Measurements from ENCODE around the gene LSM4. TPM values are rescaled to one million over a fixed set of nuclear protein-coding genes. Genes with fewer than 3 reads are reported as not detected.

Gene LSM4
- total and polyA plus RNA-seq, 2 of the 13 experiments (the other 11 are each of a cell fraction or from before 2014, with no cell fraction given), result 65.8 to 166 TPM

- TF ChIP-seq STAT6 (CRISPR knock-in tag; IDR thresholded peaks at IDR 0.05; ENCODE audit: borderline replicate concordance) (0 out of 2 replicates have a peak, but pooled peaks have one; percentile 0), KLF11 (CRISPR knock-in tag; IDR thresholded peaks at IDR 0.05) (no peak), RFXAP (CRISPR knock-in tag; IDR thresholded peaks at IDR 0.05; ENCODE audit: borderline replicate concordance) (0 out of 2 replicates have a peak, but pooled peaks have one; percentile 6), HNRNPUL1 (IDR thresholded peaks at IDR 0.05; ENCODE audit: low read depth, low read length) (no peak), ZBTB34 (CRISPR knock-in tag; IDR thresholded peaks at IDR 0.05) (no peak), SOX6 (IDR thresholded peaks at IDR 0.05) (no peak), SOX6 (CRISPR knock-in tag; IDR thresholded peaks at IDR 0.05) (no peak), CENPBD1 (CRISPR knock-in tag; IDR thresholded peaks at IDR 0.05; ENCODE audit: borderline replicate concordance, low read depth) (no peak), KAT2B (IDR thresholded peaks at IDR 0.05; ENCODE audit: borderline replicate concordance, low read depth, low read length) (no peak), BRD4 (CRISPR knock-in tag; IDR thresholded peaks at IDR 0.05) (no peak; the same call in 1 of the 2 replicates), ZNF317 (CRISPR knock-in tag; IDR thresholded peaks at IDR 0.05) (no peak), GMEB2 (CRISPR knock-in tag; IDR thresholded peaks at IDR 0.05; ENCODE audit: low read depth) (no peak), HOXA5 (CRISPR knock-in tag; IDR thresholded peaks at IDR 0.05) (no peak), ZNF569 (CRISPR knock-in tag; IDR thresholded peaks at IDR 0.05; ENCODE audit: borderline replicate concordance) (no peak), KDM6A (CRISPR knock-in tag; IDR thresholded peaks at IDR 0.05; ENCODE audit: low read depth) (no peak), SOX5 (CRISPR knock-in tag; IDR thresholded peaks at IDR 0.05; ENCODE audit: borderline replicate concordance) (no peak), JUND (CRISPR knock-in tag; IDR thresholded peaks at IDR 0.05) (no peak), ZNF160 (CRISPR knock-in tag; IDR thresholded peaks at IDR 0.05) (no peak), ZBTB8A (CRISPR knock-in tag; IDR thresholded peaks at IDR 0.05; ENCODE audit: borderline replicate concordance, low read depth) (no peak), ZNF567 (CRISPR knock-in tag; IDR thresholded peaks at IDR 0.05; ENCODE audit: borderline replicate concordance) (no peak), ETV6 (CRISPR knock-in tag; conservative IDR thresholded peaks at IDR 0.05) (no peak), SOX13 (IDR thresholded peaks at IDR 0.05) (no peak), SOX13 (CRISPR knock-in tag; conservative IDR thresholded peaks at IDR 0.05 in 1 of 2, IDR thresholded peaks at IDR 0.05 in 1 of 2) (no peak), FOXC1 (CRISPR knock-in tag; IDR thresholded peaks at IDR 0.05; ENCODE audit: borderline replicate concordance) (no peak), AGO2 (optimal IDR thresholded peaks at IDR 0.05; ENCODE audit: low read depth, low read length) (no peak), TOPORS (CRISPR knock-in tag; IDR thresholded peaks at IDR 0.05) (no peak)
Observed at GRCh38 chr19:18278521-18279265, 44.2 kb downstream of the LSM4 start (continued).
